Astrocyte of the cerebellum (primary cell): ENCODE data around the gene XAB2.
"Not testable (repeated sequence)": the region's sequence is repeated elsewhere in the genome, so short reads cannot be mapped to it uniquely, and the experiment has no call there.

Experiments used
- DNase-seq: peaks from one replicate; pipeline ENCODE4 v3.0.0-alpha.2; 2011; ENCODE audit warnings: low read depth
- H3K4me3 ChIP-seq: 2 replicates; pipeline ENCODE4 v1.5.1; 2011; ENCODE audit warnings: mild to moderate bottlenecking, low read depth, low read length, moderate library complexity
- in situ Hi-C: cut with HindIII; loops from 2 replicates; pipeline ENCODE4 v1.10.0; 2017; ENCODE audit warnings: low sequenced_read_pairs
- TF ChIP-seq, protein P1 (sequence below): IDR thresholded peaks from 2 replicates; pipeline ENCODE4 v1.5.1; 2012; ENCODE audit warnings: low read length, low read depth, moderate library complexity, mild to moderate bottlenecking; ENCODE audit errors: missing control alignments

Gene XAB2

DNA sequence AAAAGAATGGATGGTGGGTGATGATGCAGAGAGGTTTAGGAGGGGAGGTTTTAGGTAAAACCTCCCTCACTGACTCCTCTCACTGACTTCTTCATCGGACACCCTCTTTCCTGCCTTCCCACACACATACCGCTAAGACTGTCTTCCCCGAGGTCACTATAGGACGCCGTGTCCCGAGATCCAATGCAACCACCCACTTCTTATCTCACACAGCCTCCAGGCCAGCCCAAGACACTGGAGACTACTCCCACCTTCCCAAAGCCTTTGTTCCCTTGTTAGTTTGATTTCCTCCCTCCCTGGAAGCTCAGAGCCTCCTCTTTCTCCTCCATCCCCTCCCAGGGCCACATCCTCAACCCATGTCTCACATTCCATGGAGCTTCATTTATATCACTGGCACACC lies 50.2 kb downstream of the XAB2 start:
- TF ChIP-seq, protein P1, sequence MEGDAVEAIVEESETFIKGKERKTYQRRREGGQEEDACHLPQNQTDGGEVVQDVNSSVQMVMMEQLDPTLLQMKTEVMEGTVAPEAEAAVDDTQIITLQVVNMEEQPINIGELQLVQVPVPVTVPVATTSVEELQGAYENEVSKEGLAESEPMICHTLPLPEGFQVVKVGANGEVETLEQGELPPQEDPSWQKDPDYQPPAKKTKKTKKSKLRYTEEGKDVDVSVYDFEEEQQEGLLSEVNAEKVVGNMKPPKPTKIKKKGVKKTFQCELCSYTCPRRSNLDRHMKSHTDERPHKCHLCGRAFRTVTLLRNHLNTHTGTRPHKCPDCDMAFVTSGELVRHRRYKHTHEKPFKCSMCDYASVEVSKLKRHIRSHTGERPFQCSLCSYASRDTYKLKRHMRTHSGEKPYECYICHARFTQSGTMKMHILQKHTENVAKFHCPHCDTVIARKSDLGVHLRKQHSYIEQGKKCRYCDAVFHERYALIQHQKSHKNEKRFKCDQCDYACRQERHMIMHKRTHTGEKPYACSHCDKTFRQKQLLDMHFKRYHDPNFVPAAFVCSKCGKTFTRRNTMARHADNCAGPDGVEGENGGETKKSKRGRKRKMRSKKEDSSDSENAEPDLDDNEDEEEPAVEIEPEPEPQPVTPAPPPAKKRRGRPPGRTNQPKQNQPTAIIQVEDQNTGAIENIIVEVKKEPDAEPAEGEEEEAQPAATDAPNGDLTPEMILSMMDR = no peak
- DNase-seq = no peak
- H3K4me3 ChIP-seq = no peak overlapping the region
- in situ Hi-C loops = loop anchor here (25.0 kb wide), 1 partner anchor 208 kb away; no protein-coding TSS in a partner anchor

DNA sequence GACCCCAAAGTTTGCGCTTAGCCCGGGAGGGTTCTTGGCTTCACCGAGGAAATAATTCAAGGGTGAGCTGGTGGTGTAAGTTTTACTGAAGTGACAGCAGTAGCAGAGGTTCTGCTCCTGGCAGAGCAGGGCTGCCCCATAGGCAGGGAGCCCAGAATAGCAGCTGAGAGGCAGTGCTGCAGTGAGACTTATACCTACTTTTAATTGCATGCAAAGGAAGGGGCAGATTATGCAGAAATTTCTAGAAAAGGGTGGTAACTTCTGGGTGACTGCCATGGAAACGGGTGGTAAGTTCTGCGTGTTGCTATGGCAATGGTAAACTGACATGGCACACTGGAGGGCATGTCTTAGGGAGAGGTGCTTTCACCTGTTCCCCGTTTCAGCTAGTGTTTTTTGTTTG lies 51.2 kb downstream of the XAB2 start:
- DNase-seq = no peak
- H3K4me3 ChIP-seq = no peak overlapping the region
- in situ Hi-C loops = loop anchor here (25.0 kb wide), 1 partner anchor 209 kb away; no protein-coding TSS in a partner anchor
- TF ChIP-seq, protein P1 = no peak

DNA sequence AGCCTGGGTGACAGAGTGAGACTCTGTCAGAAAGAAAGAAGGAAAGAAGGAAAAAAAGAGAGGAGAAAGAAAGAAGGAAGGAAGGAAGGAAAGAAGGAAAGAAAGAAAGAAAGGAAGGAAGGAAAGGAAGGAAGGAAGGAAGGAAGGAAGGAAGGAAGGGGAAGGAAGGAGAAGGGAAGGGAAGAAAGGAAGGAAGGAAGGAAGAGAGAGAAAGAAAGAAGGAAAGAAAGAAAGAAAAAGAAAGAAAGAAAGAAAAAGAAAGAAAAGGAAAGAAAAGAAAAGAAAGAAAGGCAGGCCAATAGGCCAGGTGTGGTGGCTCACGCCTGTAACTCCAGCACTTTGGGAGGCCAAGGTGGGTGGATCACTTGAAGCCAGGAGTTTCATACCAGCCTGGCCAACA lies 51.9 kb downstream of the XAB2 start:
- DNase-seq, H3K4me3 ChIP-seq: not testable (repeated sequence)
- in situ Hi-C loops = loop anchor here (25.0 kb wide), 1 partner anchor 210 kb away; no protein-coding TSS in a partner anchor

DNA sequence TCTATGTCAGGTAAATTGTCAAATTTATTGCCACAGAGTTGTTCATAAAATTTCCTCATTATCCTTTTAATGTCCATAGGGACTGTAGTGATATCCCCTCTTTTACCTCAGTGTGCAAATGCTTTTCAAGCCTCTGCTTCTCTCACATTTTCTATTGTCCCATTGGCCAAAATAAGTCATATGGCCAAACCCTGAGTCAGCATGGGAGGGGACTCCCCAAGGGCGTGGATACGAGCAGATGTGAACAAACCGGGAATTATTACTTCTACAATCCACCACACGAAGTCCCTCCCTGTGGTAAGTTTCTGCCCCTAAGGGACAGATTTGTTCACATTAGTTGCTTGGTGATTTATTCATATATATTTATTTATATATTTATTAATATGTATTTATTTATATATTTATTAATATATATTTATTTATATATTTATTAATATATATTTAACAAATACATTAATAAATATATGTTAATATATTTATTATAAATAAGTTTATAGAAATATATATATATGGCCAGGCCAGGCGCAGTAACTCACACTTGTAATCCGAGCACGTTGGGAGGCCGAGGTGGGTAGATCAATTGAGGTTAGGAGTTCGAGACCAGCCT lies 53.8 kb downstream of the XAB2 start:
- TF ChIP-seq, protein P1 = no peak
- DNase-seq = no peak
- H3K4me3 ChIP-seq = no peak overlapping the region
- in situ Hi-C loops = loop anchor here (25.0 kb wide), 1 partner anchor 212 kb away; no protein-coding TSS in a partner anchor

DNA sequence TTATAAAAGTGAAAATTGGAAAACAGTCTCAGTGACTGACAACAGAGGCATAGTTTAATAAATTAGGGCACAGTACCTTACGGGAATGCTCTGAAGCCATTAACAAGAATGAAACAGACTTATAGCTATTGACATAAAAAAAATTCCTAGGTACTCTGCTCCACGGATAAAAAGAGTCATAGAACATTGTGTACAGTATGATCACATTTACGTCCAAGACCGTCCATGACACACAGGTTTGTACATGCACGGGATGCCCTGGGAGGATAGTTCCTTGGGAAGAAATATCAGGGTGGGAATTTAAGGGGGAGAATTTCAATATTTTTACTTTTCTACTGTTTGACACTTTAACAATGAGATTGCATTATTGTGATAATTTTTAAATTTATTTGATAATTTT lies 58.6 kb downstream of the XAB2 start:
- in situ Hi-C loops = no loop called here
- DNase-seq = no peak

More for the DNA sequence above, 58.6 kb downstream of the XAB2 start:
- TF ChIP-seq, protein P1 = no peak
- H3K4me3 ChIP-seq = no peak overlapping the region
